ENCODE data around the gene CLEC4A.
A peak's percentile ranks its signal among the peaks of the same experiment; 100 is the strongest.
"Not testable (repeated sequence)": the region's sequence is repeated elsewhere in the genome, so short reads cannot be mapped to it uniquely, and the experiment has no call there.

Gene CLEC4A

GRCh38 chr12:8134398-8134930 is 11.0 kb downstream of the CLEC4A start:
- not testable (repeated sequence) for DNase-seq

GRCh38 chr12:8141647-8142046 is 18.2 kb downstream of the CLEC4A start:
- not testable (repeated sequence) for DNase-seq

- no peak for DNase-seq
Observed at GRCh38 chr12:8143261-8143660, 19.8 kb downstream of the CLEC4A start.

GRCh38 chr12:8145754-8146441 is 22.5 kb downstream of the CLEC4A start:
- DNase-seq = no peak

- DNase-seq = no peak
Observed at GRCh38 chr12:8146442-8146771, 23.0 kb downstream of the CLEC4A start.

GRCh38 chr12:8154526-8154925 is 31.1 kb downstream of the CLEC4A start:
- DNase-seq = no peak

GRCh38 chr12:8156416-8156815 is 33.0 kb downstream of the CLEC4A start:
- DNase-seq = no peak

- no peak for DNase-seq
Observed at GRCh38 chr12:8156845-8157244, 33.4 kb downstream of the CLEC4A start, which contains the start of gene ZNF705A. Gene ZNF705A (plus strand): TSS chr12:8157015. CDS start chr12:8172626, 15,611 bp downstream.

- no peak for DNase-seq
Observed at GRCh38 chr12:8157484-8158198, 34.2 kb downstream of the CLEC4A start.

- not testable (repeated sequence) for DNase-seq
Observed at GRCh38 chr12:8172911-8173310, 49.5 kb downstream of the CLEC4A start.

GRCh38 chr12:8179989-8180585 is 56.7 kb downstream of the CLEC4A start:
- DNase-seq = peak; percentile 23

GRCh38 chr12:8181271-8181670 is 57.9 kb downstream of the CLEC4A start:
- DNase-seq = not testable (repeated sequence)

GRCh38 chr12:8182923-8183322 is 59.5 kb downstream of the CLEC4A start:
- DNase-seq = not testable (repeated sequence)

GRCh38 chr12:8183346-8183745 is 59.9 kb downstream of the CLEC4A start:
- not testable (repeated sequence) for DNase-seq

- not testable (repeated sequence) for DNase-seq
Observed at GRCh38 chr12:8184206-8184605, 60.8 kb downstream of the CLEC4A start.

- not testable (repeated sequence) for DNase-seq
Observed at GRCh38 chr12:8188088-8188487, 64.7 kb downstream of the CLEC4A start.
